PFSK-1 (cell line): ENCODE results near the gene NCF2.

Experiments used
- FOXP2 ChIP-seq: optimal IDR thresholded peaks from 2 replicates; pipeline ENCODE3; 2011; ENCODE audit warnings: borderline replicate concordance, control low read depth, inconsistent platforms; ENCODE audit not compliant: insufficient read depth; ENCODE audit errors: extremely low read length, extremely low read depth
- TAF1 ChIP-seq: IDR thresholded peaks from 2 replicates; pipeline ENCODE4 v1.6.1; 2012; ENCODE audit warnings: low read length, control low read depth, borderline replicate concordance; ENCODE audit not compliant: insufficient read depth

DNA sequence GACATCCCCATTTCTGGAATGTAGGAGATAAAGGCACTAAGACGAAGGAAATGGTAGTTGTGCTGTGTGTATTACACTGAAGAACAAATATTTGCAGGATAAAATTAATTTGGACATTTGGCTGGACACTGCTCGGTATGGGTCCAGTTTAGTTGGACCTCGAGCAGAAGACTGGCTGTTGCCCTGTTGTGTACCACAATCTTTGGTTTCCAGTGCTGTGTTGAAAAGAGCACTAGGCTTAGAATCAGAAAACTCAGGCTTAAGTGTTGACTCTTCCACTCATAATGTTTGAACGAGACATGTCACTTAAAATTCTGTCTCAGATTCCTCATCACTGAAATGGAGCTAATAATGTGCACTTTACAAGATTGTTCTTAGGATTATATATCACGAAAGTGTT, 46.5 kb upstream of the NCF2 start:
- TF ChIP-seq TAF1, result no peak
- no peak for TF ChIP-seq FOXP2
